Skeletal muscle satellite cell (primary cell): ENCODE data around the gene KRTAP5-2.

Experiments used
- H3K27me3 ChIP-seq: 2 replicates; pipeline ENCODE4 v1.7.0; 2013; ENCODE audit warnings: low read length; ENCODE audit not compliant: control insufficient read depth, insufficient read depth
- H3K36me3 ChIP-seq: 2 replicates; pipeline ENCODE4 v1.7.0; 2013; ENCODE audit warnings: mild to moderate bottlenecking, control low read depth, low read length; ENCODE audit not compliant: insufficient read depth
- H3K4me1 ChIP-seq: 2 replicates; pipeline ENCODE4 v1.7.0; 2013; ENCODE audit warnings: low read length; ENCODE audit not compliant: control insufficient read depth, insufficient read depth
- H3K4me2 ChIP-seq: 2 replicates; pipeline ENCODE4 v1.7.0; 2013; ENCODE audit warnings: mild to moderate bottlenecking, low read length
- H3K4me3 ChIP-seq: 2 replicates; pipeline ENCODE4 v1.7.0; 2013; ENCODE audit warnings: low read length
- H3K9ac ChIP-seq: 2 replicates; pipeline ENCODE4 v1.7.0; 2013; ENCODE audit warnings: mild to moderate bottlenecking, low read depth, low read length, moderate library complexity
- H3K9me3 ChIP-seq: replicated peaks from 2 replicates; pipeline ENCODE4 v1.7.0; 2013; ENCODE audit warnings: mild to moderate bottlenecking, control low read depth, low read length

KRTAP5-2 gene

DNA sequence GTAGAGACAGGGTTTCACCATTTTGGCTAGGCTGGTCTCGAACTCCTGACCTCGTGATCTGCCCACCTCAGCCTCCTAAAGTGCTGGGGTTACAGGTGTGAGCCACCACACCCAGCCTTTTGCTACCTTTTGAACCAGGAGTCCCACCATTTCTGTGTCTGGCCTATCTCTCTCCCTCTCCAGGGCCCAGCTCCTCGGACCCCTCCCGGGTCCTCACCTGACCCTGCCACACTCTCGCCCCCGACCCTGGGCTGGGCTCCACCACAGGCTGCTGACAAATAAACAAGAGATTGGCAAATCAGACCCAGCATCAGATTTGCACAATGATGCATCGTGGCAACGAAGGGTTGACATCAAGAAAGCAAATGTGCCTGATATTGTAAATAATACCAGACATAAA lies 40.2 kb upstream of the KRTAP5-2 start:
- Histone ChIP-seq H3K4me1 (no peaks in the 10 kb centered on the region), H3K9me3 (no peaks in the 10 kb centered on the region), H3K9ac (no peak overlapping the region), H3K36me3 (no peaks in the 10 kb centered on the region), H3K27me3 (peaks cover 61% of the 10 kb centered on the region), H3K4me3 (no peak overlapping the region), H3K4me2 (no peak overlapping the region)

GRCh38 chr11:1637628-1638027 lies 39.5 kb upstream of the KRTAP5-2 start:
- no peaks in the 10 kb centered on the region for H3K36me3 ChIP-seq
- no peak overlapping the region for H3K4me2 ChIP-seq
- no peaks in the 10 kb centered on the region for H3K4me1 ChIP-seq
- H3K27me3 ChIP-seq: peaks cover 66% of the 10 kb centered on the region
- no peaks in the 10 kb centered on the region for H3K9me3 ChIP-seq
- no peak overlapping the region for H3K4me3 ChIP-seq
- no peak overlapping the region for H3K9ac ChIP-seq

- Histone ChIP-seq H3K4me3 (no peak overlapping the region), H3K4me2 (no peak overlapping the region), H3K9ac (no peak overlapping the region), H3K9me3 (no peaks in the 10 kb centered on the region), H3K4me1 (no peaks in the 10 kb centered on the region), H3K27me3 (peaks cover 76% of the 10 kb centered on the region), H3K36me3 (no peaks in the 10 kb centered on the region)
These were observed 38.3 kb upstream of the KRTAP5-2 start for GRCh38 chr11:1636291-1636950.

DNA sequence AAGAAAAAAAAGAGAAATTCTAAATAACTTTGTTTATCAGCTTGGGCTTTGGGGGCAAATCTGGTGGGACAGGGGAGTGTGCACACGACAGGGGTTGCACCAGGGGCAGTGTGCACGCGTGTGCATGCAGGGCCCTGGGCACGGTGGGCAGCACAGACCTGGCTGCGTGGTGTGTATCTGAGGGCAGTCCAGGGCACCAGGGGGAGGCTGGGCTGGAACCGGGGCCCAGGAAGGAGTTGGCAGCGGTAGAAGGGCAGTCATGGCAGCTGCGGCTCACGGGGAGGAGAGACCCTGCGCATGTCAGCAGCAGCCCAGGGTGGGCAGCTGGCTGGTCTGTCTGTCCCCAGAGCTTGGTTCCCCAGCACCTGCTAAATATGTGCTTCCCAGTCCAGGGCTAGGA lies 35.8 kb upstream of the KRTAP5-2 start:
- H3K4me2 ChIP-seq: no peak overlapping the region
- H3K36me3 ChIP-seq: no peaks in the 10 kb centered on the region
- peaks cover 71% of the 10 kb centered on the region for H3K27me3 ChIP-seq
- H3K9ac ChIP-seq: no peak overlapping the region
- H3K4me1 ChIP-seq: no peaks in the 10 kb centered on the region
- no peak overlapping the region for H3K4me3 ChIP-seq
- H3K9me3 ChIP-seq: no peaks in the 10 kb centered on the region

DNA sequence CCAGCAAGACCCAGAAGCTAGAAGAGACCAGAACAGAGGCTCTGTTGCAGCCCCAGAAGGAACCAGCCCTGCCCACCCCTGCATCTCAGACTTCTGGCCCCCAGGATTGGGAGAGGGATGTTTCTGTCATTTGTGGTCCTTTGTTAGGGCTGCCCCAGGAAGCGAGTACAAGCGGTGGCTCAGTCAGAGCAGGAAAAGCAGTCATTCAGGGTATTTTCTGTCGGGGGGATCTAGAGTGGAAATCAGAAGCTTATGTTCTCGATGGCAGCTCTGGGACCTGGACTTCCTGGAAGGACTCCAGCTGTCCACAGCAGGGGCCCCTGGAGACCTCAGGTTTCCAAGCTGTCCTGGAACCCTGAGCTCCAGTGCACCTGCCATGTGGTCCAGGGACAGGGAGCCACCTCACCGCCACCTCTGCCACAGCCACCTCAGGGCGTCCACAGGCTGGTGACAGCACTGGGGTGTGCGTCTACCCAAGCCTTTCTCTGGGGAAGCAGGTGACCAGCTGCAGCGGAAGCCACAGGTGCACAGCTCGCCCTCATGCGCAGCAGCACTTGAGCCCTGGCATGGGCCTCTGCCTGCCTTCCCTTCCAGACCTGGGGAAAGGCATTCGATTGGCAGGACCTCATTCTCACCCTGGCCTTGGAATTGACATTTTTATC lies 34.1 kb upstream of the KRTAP5-2 start:
- peaks cover 78% of the 10 kb centered on the region for H3K27me3 ChIP-seq
- no peak overlapping the region for H3K4me3 ChIP-seq
- H3K4me2 ChIP-seq: no peak overlapping the region
- H3K4me1 ChIP-seq: no peaks in the 10 kb centered on the region
- H3K9me3 ChIP-seq: no peaks in the 10 kb centered on the region
- no peaks in the 10 kb centered on the region for H3K36me3 ChIP-seq
- H3K9ac ChIP-seq: no peak overlapping the region

GRCh38 chr11:1631066-1631568 lies 33.0 kb upstream of the KRTAP5-2 start:
- Histone ChIP-seq H3K9ac (no peak overlapping the region), H3K4me2 (no peak overlapping the region), H3K36me3 (no peaks in the 10 kb centered on the region), H3K4me1 (no peaks in the 10 kb centered on the region), H3K9me3 (no peaks in the 10 kb centered on the region), H3K27me3 (peaks cover 82% of the 10 kb centered on the region), H3K4me3 (no peak overlapping the region)

DNA sequence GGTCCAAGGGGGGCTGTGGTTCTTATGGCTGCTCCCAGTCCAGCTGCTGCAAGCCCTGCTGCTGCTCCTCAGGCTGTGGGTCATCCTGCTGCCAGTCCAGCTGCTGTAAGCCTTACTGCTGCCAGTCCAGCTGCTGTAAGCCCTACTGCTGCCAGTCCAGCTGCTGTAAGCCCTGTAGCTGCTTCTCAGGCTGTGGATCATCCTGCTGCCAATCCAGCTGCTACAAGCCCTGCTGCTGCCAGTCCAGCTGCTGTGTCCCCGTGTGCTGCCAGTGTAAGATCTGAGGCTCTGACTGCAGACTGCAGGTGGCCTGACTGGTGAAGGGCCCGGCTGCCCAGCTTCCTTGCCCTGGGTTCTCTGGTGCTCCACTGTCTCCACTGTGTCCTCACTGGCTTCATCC lies 32.2 kb upstream of the KRTAP5-2 start:
- Histone ChIP-seq H3K9ac (no peak overlapping the region), H3K4me3 (no peak overlapping the region), H3K27me3 (peaks cover 81% of the 10 kb centered on the region), H3K4me1 (no peaks in the 10 kb centered on the region), H3K9me3 (no peaks in the 10 kb centered on the region), H3K36me3 (no peaks in the 10 kb centered on the region), H3K4me2 (no peak overlapping the region)

- H3K4me3 ChIP-seq: no peak within 1 kb of the TSS
- peaks cover 82% of the 10 kb centered on the region for H3K27me3 ChIP-seq
- no peak within 1 kb of the TSS for H3K9ac ChIP-seq
These were observed 31.5 kb upstream of the KRTAP5-2 start, which contains the start of gene KRTAP5-5 for GRCh38 chr11:1629326-1630185. Gene KRTAP5-5, plus strand, starts transcription at chr11:1629775. Its CDS starts 66 bp downstream, at chr11:1629841.

DNA sequence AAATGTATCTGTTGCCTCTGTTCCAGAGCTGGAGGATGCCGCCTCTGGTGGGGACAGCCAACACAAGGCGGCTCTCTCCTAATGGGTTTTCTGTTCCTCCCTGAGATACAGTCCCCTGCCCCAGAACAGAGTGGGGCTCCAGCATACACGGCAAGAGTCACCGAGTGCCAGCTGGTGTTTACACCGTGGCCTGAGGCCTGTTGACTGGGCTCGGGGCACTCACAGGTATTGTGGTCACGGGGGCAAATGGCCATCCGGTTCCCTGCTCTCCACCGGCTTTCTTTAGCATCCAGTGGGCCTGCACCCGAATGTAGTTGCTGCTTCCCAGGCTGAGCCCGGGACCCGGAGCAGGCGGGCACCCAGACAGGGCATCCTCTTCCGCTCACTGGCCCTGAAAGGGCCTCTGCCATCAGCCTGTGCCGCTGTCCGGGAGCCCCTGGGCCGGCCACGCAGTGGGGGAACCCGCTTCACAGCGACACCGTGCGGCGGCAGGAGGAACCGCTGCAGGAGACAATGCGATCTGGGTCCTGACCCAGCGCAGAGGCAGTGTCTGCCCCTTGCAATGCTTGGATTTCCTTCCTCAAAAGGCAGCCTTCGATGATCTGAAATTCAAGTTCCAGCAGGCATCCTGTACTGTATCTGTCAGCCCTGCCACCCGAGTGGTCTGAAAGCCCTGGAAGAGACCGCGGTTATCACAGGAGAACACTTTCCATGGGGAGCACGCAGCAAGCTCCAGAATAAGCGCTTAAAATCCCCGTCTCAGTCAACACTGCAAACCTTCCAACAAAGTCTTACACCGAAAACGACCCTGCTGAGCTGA lies 30.6 kb upstream of the KRTAP5-2 start:
- no peaks in the 10 kb centered on the region for H3K9me3 ChIP-seq
- H3K4me2 ChIP-seq: no peak overlapping the region
- no peaks in the 10 kb centered on the region for H3K36me3 ChIP-seq
- H3K9ac ChIP-seq: no peak overlapping the region
- peaks cover 79% of the 10 kb centered on the region for H3K27me3 ChIP-seq
- no peaks in the 10 kb centered on the region for H3K4me1 ChIP-seq
- H3K4me3 ChIP-seq: no peak overlapping the region

More at GRCh38 chr11:1629326-1630185, 31.5 kb upstream of the KRTAP5-2 start, which contains the start of gene KRTAP5-5:
- no peaks in the 10 kb centered on the region for H3K4me1 ChIP-seq
- no peaks in the 10 kb centered on the region for H3K36me3 ChIP-seq
- no peaks in the 10 kb centered on the region for H3K9me3 ChIP-seq
- no peak within 1 kb of the TSS for H3K4me2 ChIP-seq

GRCh38 chr11:1625541-1625940 lies 27.4 kb upstream of the KRTAP5-2 start:
- H3K36me3 ChIP-seq: no peaks in the 10 kb centered on the region
- H3K4me2 ChIP-seq: no peak overlapping the region
- no peaks in the 10 kb centered on the region for H3K4me1 ChIP-seq
- no peak overlapping the region for H3K4me3 ChIP-seq
- H3K27me3 ChIP-seq: peaks cover 58% of the 10 kb centered on the region
- H3K9ac ChIP-seq: no peak overlapping the region
- no peaks in the 10 kb centered on the region for H3K9me3 ChIP-seq

DNA sequence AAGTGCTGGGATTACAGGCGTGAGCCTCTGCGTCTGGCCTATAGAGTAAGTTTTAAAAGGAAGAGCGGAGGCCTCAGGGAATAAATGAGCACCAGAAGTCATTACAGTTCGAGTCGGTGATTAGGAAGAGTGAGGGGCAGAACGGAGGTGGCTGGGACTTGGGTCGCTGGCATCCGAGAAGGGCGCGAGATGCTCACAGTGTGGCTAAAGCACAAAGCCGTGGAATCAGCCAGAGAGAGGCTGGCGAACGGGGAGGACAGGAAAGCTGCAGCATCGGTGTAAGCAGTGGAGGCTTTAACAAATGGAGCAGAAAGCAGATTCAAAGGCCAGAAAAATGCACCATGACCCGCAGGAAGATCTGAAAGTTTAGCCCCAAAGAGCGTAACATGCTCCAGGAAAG lies 26.5 kb upstream of the KRTAP5-2 start:
- Histone ChIP-seq H3K9ac (no peak overlapping the region), H3K36me3 (no peaks in the 10 kb centered on the region), H3K9me3 (no peaks in the 10 kb centered on the region), H3K4me3 (no peak overlapping the region), H3K27me3 (peaks cover 55% of the 10 kb centered on the region), H3K4me1 (no peaks in the 10 kb centered on the region), H3K4me2 (no peak overlapping the region)
